NCI-H1092 treated with DMSO at 0.1 percent for 48 hours (cell line): ENCODE measurements around the gene TSNAX.

Source experiments
- DNase-seq: peaks from one replicate; lab custom pipeline; 2025; lab: John Stamatoyannopoulos, UW

TSNAX gene

GRCh38 chr1:231518485-231519034 is 9.9 kb upstream of the TSNAX start:
- DNase-seq = peak; percentile 20

- DNase-seq = no peak
These were observed 9.3 kb upstream of the TSNAX start for GRCh38 chr1:231519166-231519565.

- no peak for DNase-seq
These were observed 6.4 kb upstream of the TSNAX start for GRCh38 chr1:231522038-231522437.

DNA sequence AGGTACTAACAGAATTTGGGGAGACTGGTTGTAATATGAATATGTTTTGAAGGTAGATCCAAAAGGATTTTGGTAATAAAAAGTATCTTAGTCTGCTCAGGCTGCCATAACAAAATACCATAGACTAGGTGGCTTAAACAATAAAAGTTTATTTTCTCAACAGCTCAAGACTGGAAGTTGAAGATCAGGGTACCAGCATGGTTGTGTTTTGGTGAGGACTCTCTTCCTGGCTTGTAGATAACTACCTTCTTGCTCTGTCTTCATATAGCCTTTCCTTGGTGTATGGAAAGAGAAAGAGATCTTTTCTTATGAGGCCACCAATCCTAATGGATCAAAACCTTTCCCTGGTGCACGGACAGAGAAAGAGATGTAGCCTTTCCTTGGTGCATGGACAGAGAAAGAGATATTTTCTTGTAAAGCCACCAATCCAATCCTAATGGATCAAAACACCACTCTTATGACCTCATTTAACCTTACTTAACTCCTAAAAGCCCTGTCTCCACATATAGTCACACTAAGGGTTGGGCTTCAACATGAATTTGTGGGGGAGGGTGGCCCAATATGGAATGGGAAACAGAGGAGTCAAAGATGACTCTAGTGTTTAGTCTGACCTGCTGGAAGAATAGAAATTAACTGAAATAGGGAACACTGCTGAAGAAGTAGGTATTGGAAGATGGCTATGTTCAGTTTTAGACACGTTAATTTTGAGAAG is 5.4 kb upstream of the TSNAX start:
- DNase-seq = no peak

GRCh38 chr1:231523816-231524215 is 4.7 kb upstream of the TSNAX start:
- no peak for DNase-seq

DNA sequence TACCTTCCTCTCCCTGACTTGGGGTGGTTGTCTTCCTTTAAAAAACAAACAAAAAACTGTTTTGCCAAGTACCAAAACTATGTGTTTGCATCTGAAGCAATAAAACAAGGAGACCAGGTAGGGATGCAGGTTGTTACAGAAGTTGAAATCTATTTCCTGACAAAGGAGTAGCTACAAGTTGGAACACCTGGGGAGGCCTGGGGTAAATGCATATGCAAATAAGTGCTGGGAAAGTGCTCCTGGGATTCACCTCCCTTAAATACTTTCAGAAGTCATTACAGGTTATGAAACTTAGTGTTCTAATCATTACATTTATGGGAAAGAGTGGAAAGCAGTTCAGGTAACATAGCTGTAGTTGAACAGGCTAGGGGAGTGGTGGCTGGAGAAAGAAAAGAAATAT is 1.9 kb upstream of the TSNAX start:
- DNase-seq = no peak

GRCh38 chr1:231527586-231528171 is 790 bp upstream of the TSNAX start:
- DNase-seq = no peak

DNA sequence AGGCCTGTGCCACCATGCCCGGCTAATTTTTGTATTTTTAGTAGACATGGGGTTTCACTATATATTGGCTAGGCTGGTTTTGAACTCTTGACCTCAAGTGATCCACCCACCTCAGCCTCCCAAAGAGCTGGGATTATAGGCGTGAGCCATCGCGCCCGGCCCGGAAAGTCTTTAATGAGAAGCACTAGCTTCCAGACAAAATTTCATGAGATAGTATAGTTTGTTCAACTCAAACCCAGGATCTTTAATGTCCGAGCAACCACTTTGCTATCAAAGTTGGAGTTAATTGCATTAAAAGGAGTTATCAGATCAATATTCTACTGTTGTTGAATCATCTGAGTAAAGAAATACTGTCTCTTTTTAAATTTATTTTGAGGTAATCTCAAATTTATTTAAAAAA is 4.8 kb downstream of the TSNAX start:
- DNase-seq = no peak

- DNase-seq = peak; percentile 20
These were observed 6.3 kb downstream of the TSNAX start for GRCh38 chr1:231534703-231535159.

GRCh38 chr1:231536099-231536498 is 7.6 kb downstream of the TSNAX start:
- no peak for DNase-seq

GRCh38 chr1:231540847-231541246 is 12.4 kb downstream of the TSNAX start:
- DNase-seq = no peak

- DNase-seq = no peak
These were observed 13.4 kb downstream of the TSNAX start for GRCh38 chr1:231541842-231542241.

DNA sequence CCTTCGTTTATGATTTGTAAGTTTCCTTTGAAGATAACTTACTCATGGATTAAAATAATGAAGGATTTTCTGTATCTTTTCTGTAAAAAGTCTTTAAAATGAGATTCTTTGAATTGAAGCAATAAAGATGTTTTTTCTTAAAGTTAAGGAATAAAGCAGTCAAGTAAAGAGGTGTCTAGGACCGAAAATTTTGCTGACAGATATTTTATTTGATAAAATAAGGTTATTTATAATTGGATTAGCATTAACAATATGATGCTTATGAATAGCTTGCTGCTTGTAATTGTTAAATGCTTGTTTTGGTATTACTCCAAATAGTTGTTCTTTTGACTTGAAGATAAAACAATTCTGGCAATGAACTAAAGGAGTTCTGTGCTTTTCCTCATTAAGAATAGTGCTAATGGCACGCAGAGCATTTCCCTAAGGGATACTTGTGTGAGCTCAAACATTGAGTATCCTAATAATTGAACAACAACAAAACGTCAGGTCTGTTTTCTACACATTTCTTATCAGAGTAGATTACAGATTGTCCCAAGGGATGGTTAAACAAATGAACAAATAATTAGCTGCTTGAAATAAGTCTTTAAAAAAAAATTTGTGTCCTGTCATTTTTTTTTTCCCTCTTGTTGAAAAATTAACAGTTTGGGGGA is 16.6 kb downstream of the TSNAX start:
- no peak for DNase-seq

- no peak for DNase-seq
These were observed 18.2 kb downstream of the TSNAX start for GRCh38 chr1:231546693-231547092.

GRCh38 chr1:231549733-231550447 is 21.4 kb downstream of the TSNAX start:
- no peak for DNase-seq

DNA sequence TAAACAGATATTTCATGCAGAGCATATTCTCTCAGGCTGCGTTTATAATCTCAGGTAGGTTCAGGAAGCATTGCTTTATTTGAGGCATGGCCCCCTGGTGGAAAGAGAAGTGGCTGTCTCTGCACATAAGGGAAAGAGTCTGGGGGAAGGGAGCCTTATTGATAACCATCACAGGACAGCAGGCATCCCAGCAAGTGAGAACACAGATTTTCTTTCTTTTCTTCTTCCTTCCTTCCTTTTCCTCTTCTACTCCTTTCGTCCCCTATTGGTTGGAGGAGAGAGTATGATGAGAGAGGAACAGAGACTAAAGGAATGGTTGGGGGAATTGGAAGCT is 21.9 kb downstream of the TSNAX start:
- DNase-seq = no peak

DNA sequence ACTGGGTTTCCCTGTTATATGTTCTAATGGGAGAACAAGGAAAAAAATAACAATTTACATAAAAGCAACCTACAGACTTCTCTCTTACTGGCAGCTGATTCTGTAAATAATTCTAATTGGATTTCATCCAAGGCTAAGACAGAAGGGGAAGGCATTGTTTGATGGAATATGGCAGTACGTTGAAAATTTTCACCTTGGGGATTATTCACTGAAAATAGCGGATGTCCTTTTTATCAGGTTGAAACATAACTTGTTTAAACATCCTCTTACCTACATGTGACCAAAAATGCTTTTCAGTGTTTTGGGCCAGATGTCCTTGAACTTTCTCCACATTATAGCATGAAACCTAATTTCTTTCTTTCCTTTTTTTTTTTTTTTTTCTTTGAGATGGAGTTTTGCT is 24.9 kb downstream of the TSNAX start:
- no peak for DNase-seq

DNA sequence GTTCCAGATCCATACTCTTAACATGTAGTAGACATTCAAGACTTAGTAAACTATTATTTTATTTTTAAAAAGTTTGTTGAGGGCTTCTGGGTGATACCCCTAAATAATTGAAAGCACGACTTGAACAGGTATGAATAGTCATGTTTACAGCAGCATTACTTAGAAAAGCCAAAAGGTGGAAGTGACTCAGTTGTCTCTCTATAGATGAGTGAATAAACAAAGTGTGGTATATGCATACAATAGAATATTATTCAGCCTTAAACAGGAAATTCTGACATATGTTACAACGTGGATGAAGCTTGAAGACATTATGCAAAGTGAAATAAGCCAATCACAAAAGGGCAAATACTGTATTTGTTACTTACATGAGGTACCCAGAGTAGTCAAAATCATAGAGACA is 26.5 kb downstream of the TSNAX start:
- DNase-seq = no peak

DNA sequence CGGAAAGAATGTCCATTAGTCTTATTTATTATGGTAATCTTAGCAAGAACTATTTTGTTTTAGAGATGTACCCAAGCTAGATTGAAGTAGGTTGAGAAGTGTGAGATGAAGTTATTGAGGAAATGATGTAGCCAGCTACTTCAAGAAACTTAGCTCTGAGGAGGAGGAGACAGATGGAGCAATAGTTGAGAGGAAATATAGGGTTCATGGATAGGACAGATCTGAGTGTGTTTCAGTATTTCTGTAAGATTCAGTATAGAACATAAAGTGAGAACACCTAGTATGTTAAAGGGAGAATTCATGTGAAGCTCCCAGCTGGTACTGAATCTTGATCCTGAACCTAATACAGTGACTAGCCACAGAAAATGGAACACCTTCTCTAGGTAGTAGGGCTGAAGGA is 28.9 kb downstream of the TSNAX start:
- DNase-seq = no peak

- no peak for DNase-seq
These were observed 29.6 kb downstream of the TSNAX start for GRCh38 chr1:231557898-231558707.

DNA sequence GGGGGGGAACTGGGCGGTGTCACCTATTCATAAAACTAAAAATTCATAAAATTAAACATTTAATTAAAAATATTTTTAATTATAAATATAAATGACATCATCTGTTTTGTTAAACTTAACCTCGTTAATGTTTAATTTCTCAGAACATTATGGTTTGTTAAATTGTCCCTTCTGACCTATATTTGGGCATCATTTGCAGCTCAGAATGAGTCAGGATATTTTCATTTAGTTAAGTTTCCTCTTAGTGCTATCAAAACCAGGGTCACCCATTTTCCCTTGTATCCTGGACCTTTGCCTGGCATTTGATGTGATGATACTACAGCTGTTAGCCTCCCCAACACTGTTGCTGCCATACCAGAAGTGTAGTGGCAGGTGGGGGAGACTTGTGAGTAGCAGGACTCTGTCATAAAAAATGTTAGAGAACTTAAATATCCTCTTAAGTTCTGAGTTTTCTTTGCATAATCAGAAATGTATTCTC is 30.3 kb downstream of the TSNAX start:
- DNase-seq = no peak
